ENCODE measurements around the gene FNBP1L. TPM values are rescaled to one million over a fixed set of nuclear protein-coding genes. Genes with fewer than 3 reads are reported as not detected.
"Not testable (repeated sequence)": the region's sequence is repeated elsewhere in the genome, so short reads cannot be mapped to it uniquely, and the experiment has no call there.

FNBP1L gene
- total RNA-seq, 6 experiments from 2014 or later = 9.0 to 15.6 (median 12.1) TPM

GRCh38 chr1:93459126-93459525, 11.2 kb downstream of the FNBP1L start:
- ATAC-seq (no peak), DNase-seq (no peak)
- TF ChIP-seq, protein P1, sequence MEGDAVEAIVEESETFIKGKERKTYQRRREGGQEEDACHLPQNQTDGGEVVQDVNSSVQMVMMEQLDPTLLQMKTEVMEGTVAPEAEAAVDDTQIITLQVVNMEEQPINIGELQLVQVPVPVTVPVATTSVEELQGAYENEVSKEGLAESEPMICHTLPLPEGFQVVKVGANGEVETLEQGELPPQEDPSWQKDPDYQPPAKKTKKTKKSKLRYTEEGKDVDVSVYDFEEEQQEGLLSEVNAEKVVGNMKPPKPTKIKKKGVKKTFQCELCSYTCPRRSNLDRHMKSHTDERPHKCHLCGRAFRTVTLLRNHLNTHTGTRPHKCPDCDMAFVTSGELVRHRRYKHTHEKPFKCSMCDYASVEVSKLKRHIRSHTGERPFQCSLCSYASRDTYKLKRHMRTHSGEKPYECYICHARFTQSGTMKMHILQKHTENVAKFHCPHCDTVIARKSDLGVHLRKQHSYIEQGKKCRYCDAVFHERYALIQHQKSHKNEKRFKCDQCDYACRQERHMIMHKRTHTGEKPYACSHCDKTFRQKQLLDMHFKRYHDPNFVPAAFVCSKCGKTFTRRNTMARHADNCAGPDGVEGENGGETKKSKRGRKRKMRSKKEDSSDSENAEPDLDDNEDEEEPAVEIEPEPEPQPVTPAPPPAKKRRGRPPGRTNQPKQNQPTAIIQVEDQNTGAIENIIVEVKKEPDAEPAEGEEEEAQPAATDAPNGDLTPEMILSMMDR (IDR thresholded peaks at IDR 0.05) = no peak
- TF ChIP-seq POLR2A (IDR thresholded peaks at IDR 0.05) = no peak
- WGBS (ENCODE audit: insufficient coverage, low coverage, low lambda C conversion rate, missing lambda C conversion rate) = 96% methylated on average over 3 of the region's 3 CpGs
- Histone ChIP-seq H3K36me3 (no peaks in the 10 kb centered on the region), H3K9me3 (no peaks in the 10 kb centered on the region), H3K4me1 (no peaks in the 10 kb centered on the region), H3K27me3 (no peaks in the 10 kb centered on the region), H3K27ac (no peak overlapping the region), H3K4me3 (no peak overlapping the region)
- intact Hi-C loops (cut with DNase I) = no loop called here

DNA sequence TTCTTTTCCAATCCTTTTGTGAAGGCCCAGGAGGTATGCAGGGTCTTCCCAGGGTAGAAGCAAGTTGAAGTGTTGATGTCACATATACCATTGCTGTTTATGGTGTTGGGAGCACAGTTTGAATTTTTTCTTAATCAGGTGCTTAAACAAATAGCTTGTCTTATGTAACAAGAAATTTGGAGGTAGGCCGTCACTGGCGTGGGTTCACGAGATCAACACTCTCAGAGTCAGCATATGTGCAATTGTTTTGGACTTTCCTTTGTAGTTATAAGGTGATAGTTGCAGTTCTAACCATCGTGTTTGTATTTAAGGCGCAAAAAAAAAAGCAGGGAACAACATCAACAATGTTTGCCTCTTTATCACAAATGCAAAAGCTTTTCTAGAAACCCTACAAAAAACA, 13.3 kb downstream of the FNBP1L start:
- H3K4me3 ChIP-seq = no peak overlapping the region
- no peak for DNase-seq
- TF ChIP-seq, protein P1 (IDR thresholded peaks at IDR 0.05) = no peak
- TF ChIP-seq POLR2A (IDR thresholded peaks at IDR 0.05) = no peak
- no peaks in the 10 kb centered on the region for H3K36me3 ChIP-seq
- H3K9me3 ChIP-seq = no peaks in the 10 kb centered on the region
- no peaks in the 10 kb centered on the region for H3K4me1 ChIP-seq
- H3K27ac ChIP-seq = peak overlapping the region in 1 of 3 donors; percentile 16
- intact Hi-C loops (cut with DNase I) = no loop called here
- 41% methylated on average over 5 of the region's 5 CpGs for WGBS (ENCODE audit: insufficient coverage, low coverage, low lambda C conversion rate, missing lambda C conversion rate)
- ATAC-seq = peak in 3 of 4 donors; percentile 23 to 75 (median 54)
- H3K27me3 ChIP-seq = no peaks in the 10 kb centered on the region

- intact Hi-C loops (cut with DNase I) = no loop called here
- DNase-seq = no peak
- Histone ChIP-seq H3K27me3 (no peaks in the 10 kb centered on the region), H3K4me1 (no peaks in the 10 kb centered on the region), H3K27ac (no peak overlapping the region), H3K9me3 (no peaks in the 10 kb centered on the region), H3K4me3 (no peak overlapping the region), H3K36me3 (no peaks in the 10 kb centered on the region)
- TF ChIP-seq, protein P1 (IDR thresholded peaks at IDR 0.05) = no peak
- no peak for TF ChIP-seq POLR2A (IDR thresholded peaks at IDR 0.05)
- WGBS (ENCODE audit: insufficient coverage, low coverage, low lambda C conversion rate, missing lambda C conversion rate) = 100% methylated on average over 1 of the region's 1 CpG
- ATAC-seq = no peak
Observed at GRCh38 chr1:93463960-93464359, 16.0 kb downstream of the FNBP1L start.

GRCh38 chr1:93465371-93466082, 17.6 kb downstream of the FNBP1L start:
- H3K9me3 ChIP-seq; DNase-seq; H3K36me3 ChIP-seq; H3K4me1 ChIP-seq; ATAC-seq; H3K27ac ChIP-seq; H3K4me3 ChIP-seq; intact Hi-C loops (cut with DNase I); H3K27me3 ChIP-seq: not testable (repeated sequence)
- 98% methylated on average over 3 of the region's 6 CpGs for WGBS (ENCODE audit: insufficient coverage, low coverage, low lambda C conversion rate, missing lambda C conversion rate)

DNA sequence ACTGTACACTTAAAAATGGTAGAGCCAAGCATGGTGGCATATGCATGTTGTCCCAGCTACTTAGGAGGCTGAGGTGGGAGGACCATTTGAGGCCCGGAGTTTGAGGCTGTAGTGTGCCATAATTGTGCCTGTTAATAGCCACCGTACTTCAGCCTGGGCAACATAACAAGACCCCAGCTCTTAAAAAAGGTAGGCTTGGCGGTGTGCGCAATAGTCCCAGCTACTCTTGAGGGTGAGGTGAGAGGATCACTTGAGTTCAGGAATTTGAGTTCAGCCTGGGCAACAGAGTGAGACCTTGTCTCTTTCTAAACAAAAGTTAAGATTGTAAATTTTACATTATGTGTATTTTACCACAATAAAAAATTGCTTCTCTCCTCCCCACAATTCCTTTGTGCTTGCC, 19.7 kb downstream of the FNBP1L start:
- H3K4me3 ChIP-seq = no peak overlapping the region
- no peak overlapping the region for H3K27ac ChIP-seq
- no peaks in the 10 kb centered on the region for H3K36me3 ChIP-seq
- ATAC-seq (no peak), DNase-seq (no peak)
- intact Hi-C loops (cut with DNase I) = no loop called here
- H3K4me1 ChIP-seq = peaks cover 0 to 6% (median 0%) of the 10 kb centered on the region in 4 donors
- TF ChIP-seq, protein P1 (IDR thresholded peaks at IDR 0.05) = no peak
- no peak for TF ChIP-seq POLR2A (IDR thresholded peaks at IDR 0.05)
- no peaks in the 10 kb centered on the region for H3K9me3 ChIP-seq
- H3K27me3 ChIP-seq = no peaks in the 10 kb centered on the region
- WGBS (ENCODE audit: insufficient coverage, low coverage, low lambda C conversion rate, missing lambda C conversion rate) = 100% methylated on average over 3 of the region's 4 CpGs

Data from right lobe of liver (tissue), 6 donors.